ENCODE results near the gene SLC2A13. TPM values are rescaled to one million over a fixed set of nuclear protein-coding genes. Genes with fewer than 3 reads are reported as not detected.

Gene SLC2A13
- total RNA-seq, 2 donors from 2014 or later = 5.9 to 13.7 TPM

DNA sequence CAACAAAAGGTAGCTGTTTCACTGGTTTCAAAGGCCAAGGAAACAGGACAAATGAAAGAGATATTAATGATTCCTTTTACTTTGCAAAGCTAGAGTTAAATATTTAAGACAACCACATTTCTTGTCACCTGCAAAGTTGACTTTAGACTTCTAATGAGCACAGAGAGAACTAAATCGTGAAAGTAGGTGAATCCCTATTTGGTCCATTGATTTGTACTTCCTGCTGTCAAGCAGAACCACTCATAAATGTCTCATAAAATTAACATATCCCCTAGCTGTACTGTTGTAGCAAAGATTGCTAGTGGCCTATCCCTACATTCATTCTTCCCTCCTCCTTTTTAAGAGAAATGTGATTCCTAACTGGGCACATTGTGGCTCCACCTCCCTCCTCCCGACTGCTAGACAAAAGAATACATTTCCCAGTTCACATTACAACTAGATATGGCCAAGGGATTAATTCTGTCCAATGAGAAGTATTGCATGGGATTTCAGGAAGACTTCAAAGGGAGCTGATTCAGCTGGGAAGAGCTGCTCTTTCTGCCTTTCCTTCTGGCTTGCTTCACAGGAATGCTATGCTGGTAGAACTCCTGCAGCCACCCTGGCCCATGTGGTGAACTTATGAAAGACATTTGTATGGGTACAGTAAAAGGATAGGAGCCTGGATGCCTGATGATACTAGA, 258.8 kb downstream of the SLC2A13 start:
- intact Hi-C loops (cut with DNase I) = no loop called here
- DNase-seq (ENCODE audit: low spot score) = no peak
- H3K27me3 ChIP-seq (replicated peaks; ENCODE audit: insufficient read depth) = no peaks in the 10 kb centered on the region
- no peaks in the 10 kb centered on the region for H3K4me1 ChIP-seq (replicated peaks)
- no peak overlapping the region for H3K27ac ChIP-seq
- TF ChIP-seq POLR2AphosphoS5 (IDR thresholded peaks at IDR 0.05) = no peak
- no peak for TF ChIP-seq POLR2A (IDR thresholded peaks at IDR 0.05)
- TF ChIP-seq CTCF (IDR thresholded peaks at IDR 0.05) = no peak
- 14% methylated on average over 2 of the region's 2 CpGs for WGBS
- no peak overlapping the region for H3K4me3 ChIP-seq
- no peaks in the 10 kb centered on the region for H3K36me3 ChIP-seq
- no peaks in the 10 kb centered on the region for H3K9me3 ChIP-seq

GRCh38 chr12:39846304-39846703, 259.6 kb downstream of the SLC2A13 start:
- intact Hi-C loops (cut with DNase I) = no loop called here
- 92% methylated on average over 2 of the region's 2 CpGs for WGBS
- DNase-seq (ENCODE audit: low spot score) = no peak
- Histone ChIP-seq H3K9me3 (no peaks in the 10 kb centered on the region), H3K27ac (no peak overlapping the region), H3K4me1 (replicated peaks) (no peaks in the 10 kb centered on the region), H3K36me3 (no peaks in the 10 kb centered on the region), H3K4me3 (no peak overlapping the region), H3K27me3 (replicated peaks; ENCODE audit: insufficient read depth) (no peaks in the 10 kb centered on the region)
- no peak for TF ChIP-seq CTCF (IDR thresholded peaks at IDR 0.05)
- no peak for TF ChIP-seq POLR2A (IDR thresholded peaks at IDR 0.05)
- TF ChIP-seq POLR2AphosphoS5 (IDR thresholded peaks at IDR 0.05) = no peak

DNA sequence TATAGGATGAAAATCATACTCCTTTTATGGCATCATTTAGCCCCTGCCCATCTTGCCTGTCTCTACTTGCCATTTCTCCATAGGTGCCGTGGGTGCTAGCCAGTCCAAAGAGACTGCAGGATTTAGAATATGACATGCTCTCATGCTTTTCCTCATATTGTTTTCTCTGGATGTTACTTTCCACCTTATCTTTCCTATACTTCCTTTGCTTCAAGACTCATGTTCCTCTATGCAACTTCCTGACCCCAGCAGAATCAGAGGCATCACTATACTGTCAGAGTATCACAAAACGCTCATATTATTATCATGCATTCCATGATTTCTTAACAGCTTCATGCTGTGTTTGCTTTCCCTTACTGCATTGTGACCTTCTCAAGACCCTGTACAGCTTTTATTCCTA, 265.5 kb downstream of the SLC2A13 start:
- intact Hi-C loops (cut with DNase I) = no loop called here
- Histone ChIP-seq H3K36me3 (no peaks in the 10 kb centered on the region), H3K27ac (no peak overlapping the region), H3K27me3 (replicated peaks; ENCODE audit: insufficient read depth) (no peaks in the 10 kb centered on the region), H3K4me3 (no peak overlapping the region), H3K4me1 (replicated peaks) (no peaks in the 10 kb centered on the region), H3K9me3 (no peaks in the 10 kb centered on the region)
- 83% methylated on average over 2 of the region's 2 CpGs for WGBS
- DNase-seq (ENCODE audit: low spot score) = no peak
- TF ChIP-seq POLR2AphosphoS5 (IDR thresholded peaks at IDR 0.05) = no peak
- TF ChIP-seq POLR2A (IDR thresholded peaks at IDR 0.05) = no peak
- TF ChIP-seq CTCF (IDR thresholded peaks at IDR 0.05) = no peak

DNA sequence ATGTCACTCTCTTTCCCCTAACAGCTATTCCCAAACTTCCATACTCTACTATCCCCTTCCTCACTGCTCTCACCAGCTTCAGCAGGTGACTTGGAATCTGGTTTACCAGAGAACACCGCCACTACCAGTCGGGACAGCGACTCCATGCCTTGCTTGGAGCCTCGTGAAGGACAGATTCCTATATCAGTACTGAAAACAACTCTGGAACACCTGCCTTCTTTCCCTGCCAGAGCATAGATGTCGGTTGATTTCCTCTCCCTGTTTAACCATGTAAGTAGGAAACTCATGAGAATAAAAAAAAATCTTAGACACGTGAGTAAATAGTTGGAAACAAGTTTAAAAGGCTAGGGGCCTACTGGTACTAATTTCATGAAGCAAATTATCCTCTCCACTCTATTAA, 266.8 kb downstream of the SLC2A13 start:
- 79% methylated on average over 6 of the region's 6 CpGs for WGBS

More for the DNA sequence above, 266.8 kb downstream of the SLC2A13 start:
- Histone ChIP-seq H3K27me3 (replicated peaks; ENCODE audit: insufficient read depth) (no peaks in the 10 kb centered on the region), H3K9me3 (no peaks in the 10 kb centered on the region), H3K4me3 (no peak overlapping the region), H3K36me3 (no peaks in the 10 kb centered on the region), H3K4me1 (replicated peaks) (no peaks in the 10 kb centered on the region), H3K27ac (no peak overlapping the region)
- TF ChIP-seq POLR2AphosphoS5 (IDR thresholded peaks at IDR 0.05) (no peak), CTCF (IDR thresholded peaks at IDR 0.05) (no peak), POLR2A (IDR thresholded peaks at IDR 0.05) (no peak)
- DNase-seq (ENCODE audit: low spot score) = no peak
- intact Hi-C loops (cut with DNase I) = no loop called here
